SU-DHL-6 (cell line): ENCODE measurements around the gene TMA7.

Experiments
- H2AFZ ChIP-seq: fragments of 200-600 bp; sonication (generic); 2 replicates; pipeline ENCODE4 v1.6.1; 2014; ENCODE audit warnings: low read depth, mild to moderate bottlenecking, moderate library complexity, mixed read lengths, antibody characterized with exemption, low read length; ENCODE audit not compliant: severe bottlenecking
- H3F3A ChIP-seq: fragments of 200-600 bp; shearing (Covaris generic); 2 replicates; pipeline ENCODE4 v1.6.0; 2016; ENCODE audit warnings: antibody characterized with exemption, mild to moderate bottlenecking; ENCODE audit not compliant: insufficient read depth
- H3K27ac ChIP-seq: fragments of 200-600 bp; sonication (generic); 2 replicates; pipeline ENCODE4 v1.5.1; 2016; ENCODE audit warnings: low read depth, mild to moderate bottlenecking, low read length, moderate library complexity, mixed read lengths
- H3K27me3 ChIP-seq: fragments of 200-600 bp; sonication (generic), shearing (Covaris generic); 2 replicates; pipeline ENCODE4 v1.6.0; 2014; ENCODE audit warnings: mild to moderate bottlenecking, low read length
- H3K36me3 ChIP-seq: fragments of 200-600 bp; sonication (generic); 2 replicates; pipeline ENCODE4 v1.6.1; 2014; ENCODE audit warnings: mild to moderate bottlenecking, low read length, mixed read lengths
- H3K4me2 ChIP-seq: fragments of 300-600, 200-600 bp; shearing (Covaris generic), sonication (generic); 2 replicates; pipeline ENCODE4 v1.6.0; 2014; ENCODE audit warnings: low read length, low read depth, mild to moderate bottlenecking; ENCODE audit not compliant: poor library complexity, severe bottlenecking
- H3K4me3 ChIP-seq: fragments of 200-600 bp; sonication (generic); 2 replicates; pipeline ENCODE4 v1.5.1; 2014; ENCODE audit warnings: antibody characterized with exemption, low read length, mild to moderate bottlenecking, mixed read lengths; ENCODE audit not compliant: insufficient read depth, poor library complexity, severe bottlenecking
- H3K79me2 ChIP-seq: fragments of 200-600 bp; sonication (generic); 2 replicates; pipeline ENCODE4 v1.6.1; 2014; ENCODE audit warnings: mild to moderate bottlenecking, low read length, moderate library complexity; ENCODE audit not compliant: insufficient read depth
- H3K9ac ChIP-seq: fragments of 200-600 bp; sonication (generic); 2 replicates; pipeline ENCODE4 v1.7.0; 2014; ENCODE audit warnings: mild to moderate bottlenecking, low read length
- H3K9me2 ChIP-seq: fragments of 200-600 bp; sonication (generic); replicated peaks from 2 replicates; pipeline ENCODE4 v1.6.1; 2014; ENCODE audit warnings: low read length; ENCODE audit not compliant: insufficient read depth
- H3K9me3 ChIP-seq: fragments of 200-600 bp; sonication (generic); 2 replicates; pipeline ENCODE4 v1.6.1; 2014; ENCODE audit warnings: low read length, mixed read lengths; ENCODE audit not compliant: insufficient read depth
- H4K20me1 ChIP-seq: fragments of 200-600 bp; sonication (generic); 2 replicates; pipeline ENCODE4 v1.6.1; 2014; ENCODE audit warnings: low read depth, mild to moderate bottlenecking, antibody characterized with exemption, low read length, moderate library complexity, mixed read lengths
- EZH2phosphoT487 ChIP-seq: fragments of 200-600 bp; sonication (generic), shearing (Covaris generic); conservative IDR thresholded peaks from 2 replicates; pipeline ENCODE4 v1.6.1; 2018; ENCODE audit warnings: mild to moderate bottlenecking, antibody characterized with exemption, low read length, moderate library complexity, mixed read lengths
- TF ChIP-seq, protein P1 (sequence below): fragments of 200-600 bp; sonication (generic); IDR thresholded peaks from one replicate; pipeline ENCODE4 v1.5.1; 2017; ENCODE audit warnings: antibody characterized with exemption, mild to moderate bottlenecking, low read length, moderate library complexity; ENCODE audit not compliant: insufficient read depth, poor library complexity, severe bottlenecking

The TMA7 gene

DNA sequence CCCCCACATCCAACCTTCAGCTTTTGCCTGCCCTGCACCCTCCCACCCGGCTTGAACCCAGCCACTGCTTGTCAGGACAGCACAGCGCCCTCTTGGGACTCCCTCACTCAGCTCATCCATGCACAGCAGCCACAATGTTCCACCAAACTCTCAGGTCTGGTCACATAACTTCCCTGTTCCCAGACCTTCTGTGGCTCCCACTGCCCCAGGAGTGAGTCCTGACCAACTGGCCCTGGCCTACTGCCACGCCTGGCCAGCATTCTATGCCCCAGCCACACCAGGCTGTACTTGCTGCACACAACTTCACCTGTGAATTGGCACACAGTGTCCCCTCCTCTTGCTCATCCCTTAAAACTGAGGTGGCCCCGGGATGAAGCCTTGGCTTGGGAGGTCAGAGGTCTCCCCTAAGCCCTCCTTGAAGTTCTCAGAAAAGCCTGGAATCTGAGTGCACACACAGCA is 31.2 kb upstream of the TMA7 start:
- Histone ChIP-seq H3K79me2 (no peaks in the 10 kb centered on the region), H3K27ac (no peak overlapping the region), H3F3A (no peaks in the 10 kb centered on the region), H3K4me3 (no peak overlapping the region), H3K9me3 (no peaks in the 10 kb centered on the region), H3K4me2 (no peak overlapping the region), H3K9me2 (no peaks in the 10 kb centered on the region), H3K27me3 (no peaks in the 10 kb centered on the region), H2AFZ (no peak overlapping the region), H3K36me3 (no peaks in the 10 kb centered on the region), H4K20me1 (no peaks in the 10 kb centered on the region), H3K9ac (no peak overlapping the region)
- TF ChIP-seq EZH2phosphoT487: no peak
- TF ChIP-seq, protein P1, sequence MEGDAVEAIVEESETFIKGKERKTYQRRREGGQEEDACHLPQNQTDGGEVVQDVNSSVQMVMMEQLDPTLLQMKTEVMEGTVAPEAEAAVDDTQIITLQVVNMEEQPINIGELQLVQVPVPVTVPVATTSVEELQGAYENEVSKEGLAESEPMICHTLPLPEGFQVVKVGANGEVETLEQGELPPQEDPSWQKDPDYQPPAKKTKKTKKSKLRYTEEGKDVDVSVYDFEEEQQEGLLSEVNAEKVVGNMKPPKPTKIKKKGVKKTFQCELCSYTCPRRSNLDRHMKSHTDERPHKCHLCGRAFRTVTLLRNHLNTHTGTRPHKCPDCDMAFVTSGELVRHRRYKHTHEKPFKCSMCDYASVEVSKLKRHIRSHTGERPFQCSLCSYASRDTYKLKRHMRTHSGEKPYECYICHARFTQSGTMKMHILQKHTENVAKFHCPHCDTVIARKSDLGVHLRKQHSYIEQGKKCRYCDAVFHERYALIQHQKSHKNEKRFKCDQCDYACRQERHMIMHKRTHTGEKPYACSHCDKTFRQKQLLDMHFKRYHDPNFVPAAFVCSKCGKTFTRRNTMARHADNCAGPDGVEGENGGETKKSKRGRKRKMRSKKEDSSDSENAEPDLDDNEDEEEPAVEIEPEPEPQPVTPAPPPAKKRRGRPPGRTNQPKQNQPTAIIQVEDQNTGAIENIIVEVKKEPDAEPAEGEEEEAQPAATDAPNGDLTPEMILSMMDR: no peak

DNA sequence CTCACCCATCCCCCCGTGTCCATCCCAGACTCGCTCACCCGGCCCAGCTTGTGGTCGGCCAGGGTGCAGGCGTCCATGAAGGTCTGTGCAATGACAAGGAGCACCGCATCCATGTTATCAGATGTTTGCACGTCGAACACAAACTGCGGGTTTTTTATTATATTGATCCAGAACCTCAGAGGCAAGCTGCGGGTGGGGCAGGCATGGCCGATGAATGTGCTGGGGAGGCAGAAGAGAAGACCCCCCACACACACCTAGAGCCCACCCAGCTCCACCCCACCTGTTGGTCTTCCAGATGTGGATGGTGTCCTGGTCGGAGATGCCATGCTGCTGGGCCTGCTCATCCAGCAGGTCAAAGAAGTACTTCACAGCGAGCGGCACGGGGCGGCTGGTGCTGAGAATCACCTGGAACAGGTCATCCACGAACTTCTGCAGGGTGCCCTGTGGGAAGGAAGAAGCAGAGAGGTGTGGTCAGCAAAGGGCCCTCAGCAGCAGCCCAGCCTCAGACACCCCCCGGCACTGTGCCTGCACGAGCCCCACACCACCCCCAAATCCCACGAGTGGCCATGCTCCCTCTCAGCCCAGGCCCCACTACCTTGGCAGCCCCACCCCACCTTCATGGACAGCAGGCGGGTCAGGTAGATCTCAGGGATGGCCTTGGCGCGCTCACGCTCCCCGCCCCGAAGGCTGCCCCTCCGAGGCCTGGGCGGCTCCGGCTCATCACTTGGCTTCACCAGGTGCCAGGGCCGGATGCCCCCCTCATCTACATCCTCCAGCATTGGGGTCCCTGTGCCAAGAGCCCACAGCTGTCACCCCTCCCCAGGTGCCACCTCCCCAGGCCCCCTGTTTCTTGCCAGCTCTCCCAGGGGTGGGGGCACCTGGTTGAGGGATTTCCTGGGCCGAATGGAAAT is 30.5 kb upstream of the TMA7 start:
- H3K79me2 ChIP-seq: no peaks in the 10 kb centered on the region
- H3K27ac ChIP-seq: no peak overlapping the region
- H3K27me3 ChIP-seq: no peaks in the 10 kb centered on the region
- no peak overlapping the region for H3K4me3 ChIP-seq
- H4K20me1 ChIP-seq: no peaks in the 10 kb centered on the region
- no peak for TF ChIP-seq EZH2phosphoT487
- TF ChIP-seq, protein P1: no peak
- no peak overlapping the region for H3K9ac ChIP-seq
- H3F3A ChIP-seq: no peaks in the 10 kb centered on the region
- no peaks in the 10 kb centered on the region for H3K9me2 ChIP-seq
- H3K9me3 ChIP-seq: no peaks in the 10 kb centered on the region
- H3K36me3 ChIP-seq: no peaks in the 10 kb centered on the region
- no peak overlapping the region for H3K4me2 ChIP-seq
- H2AFZ ChIP-seq: no peak overlapping the region

DNA sequence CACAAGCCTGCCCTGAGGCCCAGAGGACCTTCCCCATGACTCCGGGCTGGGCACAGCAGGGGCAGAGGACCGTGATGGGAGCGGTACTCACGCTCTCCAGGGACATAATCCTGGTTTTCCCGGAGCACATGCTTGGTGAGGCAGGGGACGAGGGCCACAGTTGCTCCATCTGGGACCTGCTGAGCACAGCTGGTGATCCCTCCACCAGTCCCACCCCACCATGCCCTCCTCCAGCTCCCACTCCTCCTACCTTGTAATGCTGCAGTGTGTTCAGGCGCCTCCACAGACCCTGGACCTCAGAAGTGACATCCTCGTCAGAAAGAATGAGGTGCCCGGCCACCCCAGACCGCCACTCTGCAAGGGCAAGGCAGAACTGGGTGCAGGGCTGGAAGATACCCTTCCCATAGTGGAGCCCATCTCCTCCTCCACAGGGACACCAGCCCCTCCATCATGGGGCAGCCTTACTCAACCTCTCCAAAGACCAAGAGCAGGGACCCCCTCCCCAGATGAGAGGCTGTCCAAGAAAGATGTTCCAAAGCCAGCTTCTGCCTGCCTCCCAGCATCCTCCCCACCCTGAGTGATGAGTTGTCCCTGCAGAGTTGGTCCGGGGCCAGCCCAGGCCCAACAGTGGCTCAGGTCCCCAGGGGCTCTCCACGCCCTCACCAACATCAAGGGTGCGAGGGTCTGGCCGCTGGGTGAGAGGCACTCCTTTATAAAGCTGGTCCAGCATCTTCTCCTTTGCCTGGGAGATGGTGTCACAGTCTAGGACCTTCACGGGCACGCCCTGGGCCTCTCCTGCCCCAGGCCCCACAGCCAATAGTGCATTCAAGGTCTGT is 29.6 kb upstream of the TMA7 start:
- no peak overlapping the region for H2AFZ ChIP-seq
- no peak for TF ChIP-seq EZH2phosphoT487
- TF ChIP-seq, protein P1: no peak
- H3K27me3 ChIP-seq: no peaks in the 10 kb centered on the region
- H3K36me3 ChIP-seq: no peaks in the 10 kb centered on the region
- no peaks in the 10 kb centered on the region for H4K20me1 ChIP-seq
- no peak overlapping the region for H3K27ac ChIP-seq
- no peaks in the 10 kb centered on the region for H3F3A ChIP-seq
- H3K79me2 ChIP-seq: no peaks in the 10 kb centered on the region
- H3K4me2 ChIP-seq: no peak overlapping the region
- no peak overlapping the region for H3K9ac ChIP-seq
- no peak overlapping the region for H3K4me3 ChIP-seq
- H3K9me3 ChIP-seq: no peaks in the 10 kb centered on the region
- no peaks in the 10 kb centered on the region for H3K9me2 ChIP-seq
